Forelimb muscle (tissue), 1 donor: Measurements from ENCODE around the gene SOX14. TPM values are rescaled to one million over a fixed set of nuclear protein-coding genes. Genes with fewer than 3 reads are reported as not detected.

Source experiments
- polyA plus RNA-seq: library from polyadenylated mRNA; unstranded; fragments of 120-200 nt; gene quantifications from one replicate; pipeline ENCODE4 v1.2.1, GENCODE V29; 2013; ENCODE audit not compliant: insufficient read length

The SOX14 gene
- polyA plus RNA-seq, 1 donor = not detected

Other genes with a start within 250 kb of the SOX14 start
- gene CLDN18, start 245.8 kb downstream of the SOX14 start, polyA plus RNA-seq = 0.39 TPM